Mucosa of stomach (tissue), 1 donor: ENCODE data around the gene ESD.

Source experiments
- H3K27me3 ChIP-seq: one replicate; pipeline ENCODE4 v1.7.0; 2013; ENCODE audit warnings: mild to moderate bottlenecking, low read length; ENCODE audit not compliant: control insufficient read depth, insufficient read depth
- H3K36me3 ChIP-seq: one replicate; pipeline ENCODE4 v1.7.0; 2013; ENCODE audit warnings: low read length; ENCODE audit not compliant: control insufficient read depth, insufficient read depth
- H3K4me1 ChIP-seq: one replicate; pipeline ENCODE4 v1.7.0; 2013; ENCODE audit warnings: mild to moderate bottlenecking, low read length; ENCODE audit not compliant: control insufficient read depth, insufficient read depth
- H3K4me3 ChIP-seq: one replicate; pipeline ENCODE4 v1.7.0; 2013; ENCODE audit warnings: low read length
- H3K9ac ChIP-seq: one replicate; pipeline ENCODE4 v1.7.0; 2013; ENCODE audit warnings: mild to moderate bottlenecking, low read length, moderate library complexity
- H3K9me3 ChIP-seq: one replicate; pipeline ENCODE4 v1.7.0; 2013; ENCODE audit warnings: mild to moderate bottlenecking, low read length, moderate library complexity; ENCODE audit not compliant: control insufficient read depth
- donor health status: Pancreatic carcinoma.

ESD gene

GRCh38 chr13:46753917-46754316 is 43.0 kb downstream of the ESD start:
- Histone ChIP-seq H3K27me3 (no peaks in the 10 kb centered on the region), H3K9ac (no peak overlapping the region), H3K4me3 (no peak overlapping the region), H3K36me3 (no peaks in the 10 kb centered on the region), H3K4me1 (peaks cover 39% of the 10 kb centered on the region), H3K9me3 (no peaks in the 10 kb centered on the region)

- Histone ChIP-seq H3K4me1 (peaks cover 32% of the 10 kb centered on the region), H3K9ac (no peak overlapping the region), H3K4me3 (no peak overlapping the region), H3K9me3 (no peaks in the 10 kb centered on the region), H3K27me3 (no peaks in the 10 kb centered on the region), H3K36me3 (no peaks in the 10 kb centered on the region)
Measured at GRCh38 chr13:46753137-46753536, 43.8 kb downstream of the ESD start.

- H3K9ac ChIP-seq, result no peak overlapping the region
- no peak overlapping the region for H3K4me3 ChIP-seq
- H3K4me1 ChIP-seq, result peaks cover 21% of the 10 kb centered on the region
- H3K9me3 ChIP-seq, result no peaks in the 10 kb centered on the region
- no peaks in the 10 kb centered on the region for H3K27me3 ChIP-seq
- H3K36me3 ChIP-seq, result no peaks in the 10 kb centered on the region
Measured at GRCh38 chr13:46751811-46752635, 44.9 kb downstream of the ESD start.

GRCh38 chr13:46749951-46750350 is 47.0 kb downstream of the ESD start:
- H3K27me3 ChIP-seq, result no peaks in the 10 kb centered on the region
- H3K4me3 ChIP-seq, result no peak overlapping the region
- no peaks in the 10 kb centered on the region for H3K36me3 ChIP-seq
- H3K9ac ChIP-seq, result no peak overlapping the region
- H3K4me1 ChIP-seq, result peaks cover 15% of the 10 kb centered on the region
- H3K9me3 ChIP-seq, result no peaks in the 10 kb centered on the region

- H3K36me3 ChIP-seq, result no peaks in the 10 kb centered on the region
- peaks cover 4% of the 10 kb centered on the region for H3K4me1 ChIP-seq
- H3K9me3 ChIP-seq, result no peaks in the 10 kb centered on the region
- H3K4me3 ChIP-seq, result no peak overlapping the region
- no peaks in the 10 kb centered on the region for H3K27me3 ChIP-seq
- H3K9ac ChIP-seq, result no peak overlapping the region
Measured at GRCh38 chr13:46748300-46748699, 48.7 kb downstream of the ESD start.

- H3K4me3 ChIP-seq, result no peak overlapping the region
- H3K9me3 ChIP-seq, result no peaks in the 10 kb centered on the region
- no peak overlapping the region for H3K9ac ChIP-seq
- peaks cover 4% of the 10 kb centered on the region for H3K4me1 ChIP-seq
- no peaks in the 10 kb centered on the region for H3K27me3 ChIP-seq
- no peaks in the 10 kb centered on the region for H3K36me3 ChIP-seq
Measured at GRCh38 chr13:46747031-46747820, 49.7 kb downstream of the ESD start.

GRCh38 chr13:46745706-46746105 is 51.3 kb downstream of the ESD start:
- Histone ChIP-seq H3K4me3 (no peak overlapping the region), H3K27me3 (no peaks in the 10 kb centered on the region), H3K9ac (no peak overlapping the region), H3K9me3 (no peaks in the 10 kb centered on the region), H3K4me1 (no peaks in the 10 kb centered on the region), H3K36me3 (no peaks in the 10 kb centered on the region)

- Histone ChIP-seq H3K9ac (no peak overlapping the region), H3K36me3 (no peaks in the 10 kb centered on the region)
Measured at GRCh38 chr13:46745062-46745461, 51.9 kb downstream of the ESD start.

GRCh38 chr13:46743191-46743590 is 53.8 kb downstream of the ESD start:
- H3K4me1 ChIP-seq, result no peaks in the 10 kb centered on the region
- no peaks in the 10 kb centered on the region for H3K36me3 ChIP-seq
- H3K27me3 ChIP-seq, result no peaks in the 10 kb centered on the region

More at GRCh38 chr13:46745062-46745461, 51.9 kb downstream of the ESD start:
- no peaks in the 10 kb centered on the region for H3K27me3 ChIP-seq
- H3K4me1 ChIP-seq, result no peaks in the 10 kb centered on the region
- H3K4me3 ChIP-seq, result no peak overlapping the region
- no peaks in the 10 kb centered on the region for H3K9me3 ChIP-seq

GRCh38 chr13:46739447-46740098 is 57.4 kb downstream of the ESD start:
- H3K36me3 ChIP-seq, result peaks cover 5% of the 10 kb centered on the region
- H3K4me1 ChIP-seq, result no peaks in the 10 kb centered on the region
- H3K27me3 ChIP-seq, result no peaks in the 10 kb centered on the region
- no peaks in the 10 kb centered on the region for H3K9me3 ChIP-seq
- no peak overlapping the region for H3K9ac ChIP-seq
- H3K4me3 ChIP-seq, result no peak overlapping the region

More at GRCh38 chr13:46743191-46743590, 53.8 kb downstream of the ESD start:
- no peak overlapping the region for H3K9ac ChIP-seq
- H3K4me3 ChIP-seq, result no peak overlapping the region
- H3K9me3 ChIP-seq, result no peaks in the 10 kb centered on the region

- H3K27me3 ChIP-seq, result no peaks in the 10 kb centered on the region
- H3K36me3 ChIP-seq, result peaks cover 5% of the 10 kb centered on the region
- no peak overlapping the region for H3K9ac ChIP-seq
- H3K4me3 ChIP-seq, result no peak overlapping the region
- H3K9me3 ChIP-seq, result no peaks in the 10 kb centered on the region
- no peaks in the 10 kb centered on the region for H3K4me1 ChIP-seq
Measured at GRCh38 chr13:46738766-46739165, 58.2 kb downstream of the ESD start.

- Histone ChIP-seq H3K9ac (no peak overlapping the region), H3K4me1 (no peaks in the 10 kb centered on the region), H3K27me3 (no peaks in the 10 kb centered on the region), H3K4me3 (no peak overlapping the region), H3K9me3 (no peaks in the 10 kb centered on the region), H3K36me3 (peaks cover 5% of the 10 kb centered on the region)
Measured at GRCh38 chr13:46738055-46738454, 58.9 kb downstream of the ESD start.
